Parathyroid adenoma (tissue), 2 donors: Measurements from ENCODE around the gene ITPRIP.

Source experiments
- H2AFZ ChIP-seq: fragments of 300-600 bp; sonication (generic); one replicate; pipeline ENCODE4 v1.7.0; 2017; ENCODE audit warnings: antibody characterized with exemption, mild to moderate bottlenecking
- H3K27ac ChIP-seq: fragments of 300-600 bp; sonication (generic); one replicate; pipeline ENCODE4 v1.7.0; 2017
- H3K27me3 ChIP-seq: fragments of 300-600 bp; sonication (generic); one replicate; pipeline ENCODE4 v1.7.0; 2017; ENCODE audit warnings: low read length; ENCODE audit not compliant: control insufficient read depth, insufficient read depth
- H3K36me3 ChIP-seq: fragments of 300-600 bp; sonication (generic); one replicate; pipeline ENCODE4 v1.7.0; 2017; ENCODE audit warnings: low read length; ENCODE audit not compliant: control insufficient read depth, insufficient read depth
- H3K4me1 ChIP-seq: fragments of 300-600 bp; sonication (generic); one replicate; pipeline ENCODE4 v1.7.0; 2017; ENCODE audit warnings: control low read depth
- H3K4me2 ChIP-seq: fragments of 300-600 bp; sonication (generic); one replicate; pipeline ENCODE4 v1.7.0; 2017; ENCODE audit warnings: low read length
- H3K4me3 ChIP-seq: fragments of 300-600 bp; sonication (generic); one replicate; pipeline ENCODE4 v1.7.0; 2017; ENCODE audit warnings: low read depth, low read length
- H3K79me2 ChIP-seq: fragments of 300-600 bp; sonication (generic); one replicate; pipeline ENCODE4 v1.7.0; 2017; ENCODE audit warnings: control low read depth
- H3K9ac ChIP-seq: fragments of 300-600 bp; sonication (generic); one replicate; pipeline ENCODE4 v1.7.0; 2017; ENCODE audit warnings: mild to moderate bottlenecking
- H3K9me3 ChIP-seq: fragments of 300-600 bp; sonication (generic); one replicate; pipeline ENCODE4 v1.7.0; 2017; ENCODE audit warnings: low read length; ENCODE audit not compliant: control insufficient read depth
- TF ChIP-seq, protein P1 (sequence below): fragments of 300-600 bp; sonication (generic); IDR thresholded peaks from one replicate; pipeline ENCODE4 v1.7.0; 2017; ENCODE audit warnings: antibody characterized with exemption, mild to moderate bottlenecking
- donor health status: primary hyperparathyroidism.

The ITPRIP gene

DNA sequence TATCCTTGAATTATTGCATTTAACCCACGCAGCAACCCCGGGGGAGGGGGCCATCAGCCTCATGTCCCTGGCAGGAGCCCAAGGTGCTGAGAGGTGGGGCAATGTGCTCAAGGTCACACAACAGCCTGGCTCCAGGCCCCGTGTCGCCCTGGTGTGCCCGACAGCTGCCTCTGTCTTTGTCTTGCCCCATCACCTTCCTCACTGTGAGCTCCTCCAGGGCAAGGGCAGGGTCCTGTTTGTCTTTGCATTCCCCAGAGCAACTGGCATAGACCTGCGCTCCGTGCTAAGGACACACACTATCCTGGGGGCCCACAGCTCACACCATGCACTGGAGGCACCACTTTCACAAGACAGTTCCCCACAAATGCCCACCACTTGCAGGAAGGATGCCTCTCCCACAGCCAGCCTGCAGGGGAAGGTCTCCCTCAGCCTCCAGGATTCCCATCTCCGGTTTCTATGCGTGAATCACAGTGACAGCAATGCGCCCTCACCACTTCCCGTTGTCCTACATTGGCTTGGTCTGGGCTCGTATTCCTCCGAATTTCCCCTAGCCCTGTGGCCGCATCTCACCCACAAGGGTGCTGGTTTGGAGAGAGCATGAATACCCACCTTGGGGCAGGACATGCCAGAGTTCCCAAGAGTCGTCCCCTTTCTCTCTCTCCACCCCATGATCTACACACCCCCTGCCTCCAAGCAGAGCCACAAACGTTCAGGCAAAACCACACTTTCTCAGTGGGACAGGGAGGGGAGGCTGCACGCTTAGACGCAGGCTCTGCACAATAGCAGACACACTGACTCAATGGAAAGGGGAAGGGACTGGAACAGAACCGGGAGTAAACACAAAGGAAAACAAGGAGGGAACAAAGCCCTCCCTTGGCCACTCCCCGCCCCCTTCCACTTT, 10.3 kb downstream of the ITPRIP start:
- TF ChIP-seq, protein P1, sequence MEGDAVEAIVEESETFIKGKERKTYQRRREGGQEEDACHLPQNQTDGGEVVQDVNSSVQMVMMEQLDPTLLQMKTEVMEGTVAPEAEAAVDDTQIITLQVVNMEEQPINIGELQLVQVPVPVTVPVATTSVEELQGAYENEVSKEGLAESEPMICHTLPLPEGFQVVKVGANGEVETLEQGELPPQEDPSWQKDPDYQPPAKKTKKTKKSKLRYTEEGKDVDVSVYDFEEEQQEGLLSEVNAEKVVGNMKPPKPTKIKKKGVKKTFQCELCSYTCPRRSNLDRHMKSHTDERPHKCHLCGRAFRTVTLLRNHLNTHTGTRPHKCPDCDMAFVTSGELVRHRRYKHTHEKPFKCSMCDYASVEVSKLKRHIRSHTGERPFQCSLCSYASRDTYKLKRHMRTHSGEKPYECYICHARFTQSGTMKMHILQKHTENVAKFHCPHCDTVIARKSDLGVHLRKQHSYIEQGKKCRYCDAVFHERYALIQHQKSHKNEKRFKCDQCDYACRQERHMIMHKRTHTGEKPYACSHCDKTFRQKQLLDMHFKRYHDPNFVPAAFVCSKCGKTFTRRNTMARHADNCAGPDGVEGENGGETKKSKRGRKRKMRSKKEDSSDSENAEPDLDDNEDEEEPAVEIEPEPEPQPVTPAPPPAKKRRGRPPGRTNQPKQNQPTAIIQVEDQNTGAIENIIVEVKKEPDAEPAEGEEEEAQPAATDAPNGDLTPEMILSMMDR, result no peak
- H3K4me1 ChIP-seq, result peaks cover 2% of the 10 kb centered on the region
- peaks cover 22% of the 10 kb centered on the region for H3K79me2 ChIP-seq
- H2AFZ ChIP-seq, result no peak overlapping the region
- no peaks in the 10 kb centered on the region for H3K27me3 ChIP-seq
- H3K36me3 ChIP-seq, result no peaks in the 10 kb centered on the region
- peak overlapping the region; percentile 42 for H3K27ac ChIP-seq
- no peak overlapping the region for H3K4me3 ChIP-seq
- H3K9me3 ChIP-seq, result no peaks in the 10 kb centered on the region
- no peak overlapping the region for H3K4me2 ChIP-seq
- no peak overlapping the region for H3K9ac ChIP-seq

DNA sequence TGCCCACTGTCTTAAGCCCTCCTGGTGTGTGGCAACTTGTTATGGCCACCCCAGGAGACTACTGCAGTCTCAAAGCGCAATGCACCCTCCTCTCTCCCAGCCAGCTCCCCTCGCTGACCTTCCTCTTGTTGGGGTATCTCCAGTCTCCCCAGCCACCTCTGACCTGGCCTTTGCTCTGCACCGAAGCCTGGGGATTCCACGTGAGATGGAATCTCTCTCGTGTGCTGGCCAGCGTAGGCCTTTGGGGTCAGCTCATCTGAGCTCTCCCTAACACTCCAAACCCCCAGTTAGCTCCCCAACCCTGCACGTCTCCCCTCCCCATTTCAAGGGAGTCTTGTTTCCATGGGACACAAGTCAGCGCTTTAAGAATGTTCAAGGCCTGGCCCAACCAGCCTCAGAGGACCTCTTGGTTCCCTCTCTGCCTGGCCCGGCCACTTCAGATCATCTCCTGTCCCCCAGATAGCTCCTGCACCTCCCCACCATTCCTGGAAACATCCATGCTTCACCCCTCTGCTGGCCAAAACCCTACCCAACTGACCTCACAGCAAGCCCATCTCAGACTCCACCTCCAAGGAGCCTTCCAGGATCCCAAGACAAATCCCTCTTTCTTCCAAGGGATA, 11.2 kb downstream of the ITPRIP start:
- H3K27ac ChIP-seq, result peak overlapping the region; percentile 27
- peaks cover 19% of the 10 kb centered on the region for H3K79me2 ChIP-seq
- no peaks in the 10 kb centered on the region for H3K9me3 ChIP-seq
- no peak overlapping the region for H2AFZ ChIP-seq
- H3K9ac ChIP-seq, result no peak overlapping the region
- H3K4me3 ChIP-seq, result no peak overlapping the region
- no peaks in the 10 kb centered on the region for H3K36me3 ChIP-seq
- no peak overlapping the region for H3K4me2 ChIP-seq
- H3K4me1 ChIP-seq, result peaks cover 9% of the 10 kb centered on the region
- TF ChIP-seq, protein P1, result no peak
- H3K27me3 ChIP-seq, result no peaks in the 10 kb centered on the region

DNA sequence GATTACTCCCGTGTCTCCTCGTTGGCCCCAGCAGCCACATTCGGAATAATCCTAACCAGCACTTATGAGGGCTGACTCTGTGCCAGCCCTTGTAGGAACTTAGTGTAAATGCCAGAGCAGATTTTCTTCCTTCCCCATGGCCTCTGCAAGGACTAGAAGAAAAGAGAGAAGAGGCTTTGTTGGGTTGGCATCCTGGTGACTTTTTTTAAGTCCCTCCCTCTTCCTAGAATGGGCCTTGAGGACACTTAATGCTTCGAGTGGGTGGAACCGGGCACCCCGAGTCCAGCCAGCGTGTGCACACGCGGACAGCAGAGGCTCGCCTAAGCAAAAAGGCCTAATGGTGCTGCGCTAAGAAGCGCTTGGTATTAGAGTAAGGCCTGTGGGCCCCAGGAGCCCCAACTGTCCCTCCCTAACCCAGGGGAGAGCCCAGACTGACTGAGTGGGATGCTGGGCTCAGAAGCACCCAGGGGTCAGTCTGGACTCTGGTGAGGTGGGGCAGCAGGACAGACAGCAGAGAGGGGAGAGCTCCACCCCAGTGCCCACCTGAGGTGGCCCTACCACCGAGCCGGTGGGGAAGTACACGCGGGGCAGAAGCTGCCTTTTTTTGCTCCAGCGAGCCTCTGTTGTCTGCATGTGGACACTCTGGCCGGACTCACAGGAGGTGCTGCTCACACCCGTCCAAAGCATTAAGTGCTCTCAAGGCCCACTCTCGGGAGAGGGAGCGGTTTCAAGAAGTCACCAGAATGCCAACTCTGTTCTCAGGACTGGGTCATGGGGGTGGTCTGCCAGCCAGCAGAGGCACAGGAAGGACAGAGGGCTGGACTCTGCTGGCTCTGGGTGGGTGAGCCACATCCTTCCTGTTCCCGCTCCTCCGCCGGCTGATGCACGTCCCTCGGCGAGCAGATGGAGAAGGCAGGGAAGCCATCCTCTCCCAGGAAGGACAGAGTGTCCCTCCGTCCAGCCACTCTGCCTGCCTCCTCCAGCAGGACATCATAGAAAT, 12.5 kb downstream of the ITPRIP start:
- TF ChIP-seq, protein P1, result no peak
- Histone ChIP-seq H3K27ac (peak overlapping the region; percentile 53), H3K27me3 (no peaks in the 10 kb centered on the region), H3K4me2 (no peak overlapping the region), H3K9ac (no peak overlapping the region), H3K79me2 (peaks cover 14% of the 10 kb centered on the region), H3K4me3 (no peak overlapping the region), H3K4me1 (peaks cover 7% of the 10 kb centered on the region), H3K9me3 (no peaks in the 10 kb centered on the region), H2AFZ (no peak overlapping the region), H3K36me3 (no peaks in the 10 kb centered on the region)

DNA sequence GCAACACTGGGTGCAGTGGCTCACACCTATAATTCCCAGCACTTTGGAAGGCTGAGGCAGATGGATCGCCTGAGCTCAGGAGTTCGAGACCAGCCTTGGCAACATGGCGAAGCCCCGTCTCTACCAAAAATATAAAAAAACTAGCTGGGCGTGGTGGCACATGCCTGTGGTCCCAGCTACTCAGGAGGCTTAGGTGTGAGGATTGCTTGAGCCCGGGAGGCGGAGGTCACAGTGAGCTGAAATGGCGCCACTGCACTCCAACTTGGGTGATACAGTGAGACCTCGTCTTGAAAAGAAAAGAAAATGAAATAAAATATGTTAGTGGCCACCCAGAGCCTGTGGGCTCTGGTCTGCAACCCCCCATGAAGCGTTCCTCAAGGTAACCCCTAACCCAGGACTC, 13.3 kb downstream of the ITPRIP start:
- Histone ChIP-seq H3K27me3 (no peaks in the 10 kb centered on the region), H3K9ac (no peak overlapping the region), H3K79me2 (peaks cover 12% of the 10 kb centered on the region), H3K27ac (peak overlapping the region; percentile 53), H3K4me2 (no peak overlapping the region), H2AFZ (no peak overlapping the region), H3K4me3 (no peak overlapping the region), H3K4me1 (peaks cover 7% of the 10 kb centered on the region), H3K9me3 (no peaks in the 10 kb centered on the region), H3K36me3 (no peaks in the 10 kb centered on the region)
- TF ChIP-seq, protein P1, result no peak
